ENCODE data around the gene GRIN2A. TPM values are rescaled to one million over a fixed set of nuclear protein-coding genes. Genes with fewer than 3 reads are reported as not detected.

GRIN2A gene
- total and polyA plus RNA-seq, 2 donors (not counting 1 experiment from before 2014, with no cell fraction given) = 0.44 TPM; not detected in 1

DNA sequence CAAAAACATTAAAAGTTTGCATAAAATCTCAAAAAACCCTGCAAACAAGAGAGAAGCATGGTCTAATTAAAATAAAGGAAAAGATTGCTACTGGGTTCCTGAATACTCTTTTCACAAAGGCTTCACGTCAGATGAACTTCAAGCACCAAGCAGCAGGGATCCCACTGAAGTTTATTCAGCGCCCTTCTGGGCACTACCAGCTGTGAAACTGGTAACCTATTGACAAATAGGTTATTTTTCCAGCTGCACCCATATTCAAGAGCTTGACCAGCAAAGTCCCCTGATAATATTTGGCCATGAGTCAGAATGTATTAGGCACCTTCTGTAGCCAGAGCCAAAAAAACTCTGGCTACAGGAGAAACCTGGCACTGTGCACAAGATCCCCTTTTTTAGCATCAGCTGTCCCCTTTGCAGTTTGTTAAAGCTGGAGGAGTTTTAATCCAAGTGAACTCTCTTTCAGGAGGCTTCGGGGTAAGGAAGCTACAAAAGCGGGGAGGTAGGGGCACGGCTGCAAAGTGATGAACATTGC lies 60.3 kb downstream of the GRIN2A start:
- H3K27me3 Mint-ChIP-seq = peaks cover 36% of the 10 kb centered on the region
- peaks cover 2% of the 10 kb centered on the region for H3K9me3 Mint-ChIP-seq (ENCODE audit: insufficient read depth)
- Histone ChIP-seq H3K4me1 (ENCODE audit: control insufficient read depth in 2 of 2, insufficient read depth in 2 of 2, low read length in 2 of 2) (no peaks in the 10 kb centered on the region), H3K4me2 (replicated peaks; ENCODE audit: low read depth, low read length, poor library complexity, severe bottlenecking) (no peak overlapping the region), H2AFZ (ENCODE audit: insufficient read depth, low read depth, low read length, poor library complexity, severe bottlenecking) (no peak overlapping the region), H3K27ac (ENCODE audit: low read length in 2 of 2) (no peak overlapping the region), H4K20me1 (ENCODE audit: control insufficient read depth, insufficient read depth, low read length, poor library complexity, severe bottlenecking) (no peaks in the 10 kb centered on the region), H3K36me3 (replicated peaks in 1 of 2; ENCODE audit: control extremely low read depth in 1 of 2, control insufficient read depth in 1 of 2, extremely low read depth in 1 of 2, insufficient read depth in 2 of 2, low read length in 1 of 2) (no peaks in the 10 kb centered on the region), H3K79me2 (ENCODE audit: control insufficient read depth, insufficient read depth, low read length) (no peaks in the 10 kb centered on the region), H3K27me3 (replicated peaks in 1 of 4; ENCODE audit: control extremely low read depth in 1 of 4, control insufficient read depth in 3 of 4, insufficient read depth in 4 of 4, low read length in 3 of 4) (peaks cover 0 to 10% (median 5%) of the 10 kb centered on the region in 4 experiments), H3K9me3 (ENCODE audit: control extremely low read depth in 1 of 3, control insufficient read depth in 2 of 3, insufficient read depth in 1 of 3, low read length in 2 of 3) (no peaks in the 10 kb centered on the region), H3K4me3 (ENCODE audit: control extremely low read depth in 1 of 5, extremely low read depth in 1 of 5, insufficient read depth in 1 of 5, low read depth in 2 of 5, low read length in 4 of 5) (no peak overlapping the region), H3K9ac (ENCODE audit: low read length) (no peak overlapping the region)
- no peak for TF ChIP-seq EZH2 (IDR thresholded peaks at IDR 0.05; ENCODE audit: borderline replicate concordance, insufficient read depth, low read depth, low read length, poor library complexity, severe bottlenecking)
- TF ChIP-seq, protein P1, sequence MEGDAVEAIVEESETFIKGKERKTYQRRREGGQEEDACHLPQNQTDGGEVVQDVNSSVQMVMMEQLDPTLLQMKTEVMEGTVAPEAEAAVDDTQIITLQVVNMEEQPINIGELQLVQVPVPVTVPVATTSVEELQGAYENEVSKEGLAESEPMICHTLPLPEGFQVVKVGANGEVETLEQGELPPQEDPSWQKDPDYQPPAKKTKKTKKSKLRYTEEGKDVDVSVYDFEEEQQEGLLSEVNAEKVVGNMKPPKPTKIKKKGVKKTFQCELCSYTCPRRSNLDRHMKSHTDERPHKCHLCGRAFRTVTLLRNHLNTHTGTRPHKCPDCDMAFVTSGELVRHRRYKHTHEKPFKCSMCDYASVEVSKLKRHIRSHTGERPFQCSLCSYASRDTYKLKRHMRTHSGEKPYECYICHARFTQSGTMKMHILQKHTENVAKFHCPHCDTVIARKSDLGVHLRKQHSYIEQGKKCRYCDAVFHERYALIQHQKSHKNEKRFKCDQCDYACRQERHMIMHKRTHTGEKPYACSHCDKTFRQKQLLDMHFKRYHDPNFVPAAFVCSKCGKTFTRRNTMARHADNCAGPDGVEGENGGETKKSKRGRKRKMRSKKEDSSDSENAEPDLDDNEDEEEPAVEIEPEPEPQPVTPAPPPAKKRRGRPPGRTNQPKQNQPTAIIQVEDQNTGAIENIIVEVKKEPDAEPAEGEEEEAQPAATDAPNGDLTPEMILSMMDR (IDR thresholded peaks at IDR 0.05) = no peak
- POLR2A ChIA-PET = no interaction called here
- H3K4me1 Mint-ChIP-seq = no peaks in the 10 kb centered on the region
- no peak overlapping the region for H3K4me3 Mint-ChIP-seq
- WGBS (ENCODE audit: insufficient coverage) = 71% methylated on average over 5 of the region's 5 CpGs
- intact Hi-C loops (cut with micrococcal nuclease) = no loop called here
- H3K27ac Mint-ChIP-seq = no peak overlapping the region
- ATAC-seq (ENCODE audit: low read depth) (no peak), DNase-seq (no peak)
- CTCF ChIA-PET = interaction anchor here (0.5 kb wide), 1 partner anchor 625 kb away, joined by 3 read pairs; no protein-coding TSS in a partner anchor

DNA sequence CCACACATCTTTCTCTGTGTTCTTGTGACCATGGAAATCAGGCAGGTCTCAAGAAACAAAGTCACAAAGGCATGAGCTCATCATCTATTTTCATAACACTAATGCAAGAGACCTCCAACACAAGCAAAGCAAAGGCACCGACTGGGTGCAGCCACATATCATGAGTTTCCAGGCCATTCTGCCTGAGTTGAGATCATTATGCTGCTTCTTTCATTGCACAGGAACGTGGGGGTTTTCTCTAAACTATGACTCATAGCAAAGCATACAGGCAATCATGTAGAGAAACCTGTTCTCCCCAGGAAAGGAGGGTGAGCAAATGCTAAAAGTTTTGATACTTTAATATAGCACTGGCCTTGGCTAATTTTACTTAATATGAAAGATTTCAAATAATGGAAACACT lies 60.7 kb downstream of the GRIN2A start:
- Histone ChIP-seq H4K20me1 (ENCODE audit: control insufficient read depth, insufficient read depth, low read length, poor library complexity, severe bottlenecking) (no peaks in the 10 kb centered on the region), H2AFZ (ENCODE audit: insufficient read depth, low read depth, low read length, poor library complexity, severe bottlenecking) (no peak overlapping the region), H3K36me3 (replicated peaks in 1 of 2; ENCODE audit: control extremely low read depth in 1 of 2, control insufficient read depth in 1 of 2, extremely low read depth in 1 of 2, insufficient read depth in 2 of 2, low read length in 1 of 2) (no peaks in the 10 kb centered on the region), H3K4me1 (ENCODE audit: control insufficient read depth in 2 of 2, insufficient read depth in 2 of 2, low read length in 2 of 2) (no peaks in the 10 kb centered on the region), H3K79me2 (ENCODE audit: control insufficient read depth, insufficient read depth, low read length) (no peaks in the 10 kb centered on the region), H3K4me3 (ENCODE audit: control extremely low read depth in 1 of 5, extremely low read depth in 1 of 5, insufficient read depth in 1 of 5, low read depth in 2 of 5, low read length in 4 of 5) (no peak overlapping the region), H3K27me3 (replicated peaks in 1 of 4; ENCODE audit: control extremely low read depth in 1 of 4, control insufficient read depth in 3 of 4, insufficient read depth in 4 of 4, low read length in 3 of 4) (peaks cover 0 to 10% (median 5%) of the 10 kb centered on the region in 4 experiments), H3K9me3 (ENCODE audit: control extremely low read depth in 1 of 3, control insufficient read depth in 2 of 3, insufficient read depth in 1 of 3, low read length in 2 of 3) (no peaks in the 10 kb centered on the region), H3K4me2 (replicated peaks; ENCODE audit: low read depth, low read length, poor library complexity, severe bottlenecking) (no peak overlapping the region), H3K9ac (ENCODE audit: low read length) (no peak overlapping the region), H3K27ac (ENCODE audit: low read length in 2 of 2) (no peak overlapping the region)
- no peak for DNase-seq
- CTCF ChIA-PET = no interaction called here
- POLR2A ChIA-PET = no interaction called here
- H3K27ac Mint-ChIP-seq = no peak overlapping the region
- peaks cover 2% of the 10 kb centered on the region for H3K9me3 Mint-ChIP-seq (ENCODE audit: insufficient read depth)
- intact Hi-C loops (cut with micrococcal nuclease) = no loop called here
- no peak for ATAC-seq (ENCODE audit: low read depth)
- no peak for TF ChIP-seq EZH2 (IDR thresholded peaks at IDR 0.05; ENCODE audit: borderline replicate concordance, insufficient read depth, low read depth, low read length, poor library complexity, severe bottlenecking)
- TF ChIP-seq, protein P1 (IDR thresholded peaks at IDR 0.05) = no peak
- H3K4me3 Mint-ChIP-seq = no peak overlapping the region
- peaks cover 35% of the 10 kb centered on the region for H3K27me3 Mint-ChIP-seq
- no peaks in the 10 kb centered on the region for H3K4me1 Mint-ChIP-seq
- 100% methylated on average over 1 of the region's 2 CpGs for WGBS (ENCODE audit: insufficient coverage)
